ENCODE data around the gene EPYC.

- TF ChIP-seq POLR2AphosphoS5 (IDR thresholded peaks at IDR 0.05; ENCODE audit: low read depth, low read length): no peak
- no peak for TF ChIP-seq SIN3A (IDR thresholded peaks at IDR 0.05; ENCODE audit: borderline replicate concordance, insufficient read depth, low read length)
- TF ChIP-seq REST (IDR thresholded peaks at IDR 0.05; ENCODE audit: insufficient read depth in 1 of 2, low read depth in 2 of 2, low read length in 2 of 2): no peak
- TF ChIP-seq FOXP2 (optimal IDR thresholded peaks at IDR 0.05; ENCODE audit: borderline replicate concordance, extremely low read depth, extremely low read length, insufficient read depth): no peak
Measured at GRCh38 chr12:90964616-90965015, 40.2 kb downstream of the EPYC start.

Measured in PFSK-1 (cell line).